HG02938 (cell line): ENCODE results near the gene XKR3.
"Not testable (repeated sequence)": the region's sequence is repeated elsewhere in the genome, so short reads cannot be mapped to it uniquely, and the experiment has no call there.

ENCODE experiments used
- ATAC-seq: cut with Tn5 transposase; IDR thresholded peaks from one replicate; pipeline ENCODE4 v1.9.1; 2021; ENCODE audit warnings: mild to moderate bottlenecking, moderate library complexity; ENCODE audit not compliant: unreplicated experiment

XKR3 gene

DNA sequence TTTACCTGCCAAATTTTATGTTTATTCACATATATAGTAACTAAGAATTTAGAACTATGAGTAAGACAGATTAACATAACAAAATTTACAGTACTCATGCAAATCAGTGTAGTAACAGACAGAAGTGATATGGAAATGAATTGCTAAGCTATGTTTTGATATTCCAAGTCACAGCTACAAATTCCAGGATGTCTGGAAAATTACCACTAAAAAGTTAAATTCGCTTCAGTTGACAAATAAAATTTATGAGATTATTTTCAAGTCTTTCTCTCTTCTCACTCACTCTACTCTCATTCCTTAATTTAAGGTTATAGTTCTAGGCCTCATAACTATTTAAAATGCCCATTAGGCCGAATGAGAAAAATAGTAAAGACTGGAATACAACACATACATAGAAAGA lies 18.1 kb downstream of the XKR3 start:
- ATAC-seq: no peak

DNA sequence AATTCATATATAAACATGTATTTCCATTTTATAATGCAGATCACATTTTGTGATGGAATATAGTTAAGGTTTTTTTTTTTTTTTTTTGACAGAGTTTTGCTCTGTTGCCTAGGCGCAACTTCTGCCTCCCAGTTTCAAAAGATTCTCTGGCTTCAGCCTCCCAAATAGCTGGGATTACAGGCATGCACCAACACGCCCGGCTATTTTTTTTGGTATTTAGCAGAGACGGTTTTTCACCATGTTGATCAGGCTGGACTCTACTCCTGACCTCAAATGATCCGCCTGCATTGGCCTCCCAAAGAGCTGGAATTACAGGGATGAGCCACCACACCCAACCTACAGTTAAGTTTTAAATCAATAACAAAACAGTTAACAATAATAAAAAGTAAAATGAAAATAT lies 18.8 kb downstream of the XKR3 start:
- ATAC-seq: no peak

DNA sequence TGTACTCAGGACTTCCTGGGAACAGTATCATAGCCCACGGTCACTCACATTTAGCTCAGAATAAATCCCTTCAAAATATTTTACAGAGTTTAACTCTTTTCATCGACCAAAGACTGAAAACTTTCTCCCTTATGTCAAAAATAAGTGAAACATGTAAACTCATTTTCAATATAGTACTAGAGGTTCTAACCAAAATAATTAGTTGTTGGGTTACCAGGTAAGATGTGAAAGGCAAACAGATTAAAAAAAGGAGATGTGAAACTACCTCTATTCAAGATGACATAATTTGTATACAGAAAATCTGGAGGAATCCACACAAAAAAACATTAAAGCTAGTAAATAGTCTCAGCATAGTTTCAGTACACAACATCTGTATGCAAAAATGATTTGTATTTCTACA lies 20.3 kb downstream of the XKR3 start:
- no peak for ATAC-seq

DNA sequence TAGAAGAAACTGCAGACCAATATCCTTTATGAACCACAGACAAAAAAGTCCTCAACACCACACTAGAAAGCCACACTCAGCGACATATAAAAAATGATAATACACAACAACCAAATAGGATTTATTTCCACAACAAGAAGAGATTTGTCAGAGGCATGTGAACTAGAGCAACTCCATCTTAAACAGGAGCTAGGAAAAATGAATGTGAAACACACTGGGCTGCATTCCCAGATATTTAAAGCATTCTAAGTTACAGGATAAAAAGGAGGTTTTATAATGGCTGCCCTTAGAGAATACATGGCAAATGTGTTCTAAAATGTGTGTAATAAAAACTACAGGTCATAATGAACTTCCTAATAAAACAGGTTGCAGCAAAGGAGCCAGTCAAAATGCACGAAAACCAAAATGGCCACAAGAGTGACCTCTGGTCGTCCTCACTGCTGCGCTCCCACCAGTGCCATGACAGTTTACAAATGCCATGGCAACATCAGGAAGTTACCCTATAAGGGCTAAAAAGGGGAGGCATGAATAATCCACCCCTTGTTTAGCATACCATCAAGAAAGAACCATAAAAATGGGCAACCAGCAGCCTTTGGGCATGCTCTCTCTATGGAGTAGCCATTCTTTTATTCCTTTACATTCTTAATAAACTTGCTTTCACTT lies 21.8 kb downstream of the XKR3 start:
- no peak for ATAC-seq

DNA sequence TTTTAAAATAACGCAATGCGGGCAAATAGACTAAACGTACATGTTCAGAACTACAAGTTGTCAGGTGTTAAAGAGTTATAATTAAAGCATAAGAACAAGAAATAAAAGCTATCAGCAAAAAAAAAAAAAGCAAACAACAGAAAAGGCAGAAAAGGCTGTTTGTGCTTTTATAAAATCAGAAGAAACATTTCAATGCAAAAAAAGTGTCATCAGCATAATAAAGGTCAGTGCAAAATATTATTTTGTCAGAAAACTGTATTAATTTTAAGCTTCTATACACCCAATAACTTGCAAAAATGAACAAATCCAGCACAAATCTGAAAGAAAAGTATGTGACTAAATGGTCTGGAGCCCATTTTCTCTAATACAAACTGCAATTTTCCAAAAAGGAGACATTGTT lies 23.6 kb downstream of the XKR3 start:
- no peak for ATAC-seq

DNA sequence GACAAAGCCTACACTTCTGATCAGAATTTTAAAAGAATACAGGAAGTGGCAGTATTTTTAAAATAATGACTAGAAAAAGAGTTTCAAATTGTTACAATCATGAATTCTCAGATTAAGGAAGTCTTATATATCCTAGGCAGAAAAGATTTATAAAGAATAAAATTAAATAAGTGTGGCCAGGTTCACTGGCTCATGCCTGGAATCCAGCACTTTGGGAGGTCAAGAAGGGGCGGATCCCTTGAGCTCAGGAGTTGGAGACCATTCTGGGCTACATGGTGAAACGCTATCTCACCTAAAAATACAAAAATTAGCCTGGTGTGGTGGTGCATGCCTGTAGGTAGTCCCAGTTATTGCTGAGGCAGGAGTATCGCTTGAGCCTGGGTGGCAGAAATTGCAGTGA lies 24.1 kb downstream of the XKR3 start:
- ATAC-seq: no peak

DNA sequence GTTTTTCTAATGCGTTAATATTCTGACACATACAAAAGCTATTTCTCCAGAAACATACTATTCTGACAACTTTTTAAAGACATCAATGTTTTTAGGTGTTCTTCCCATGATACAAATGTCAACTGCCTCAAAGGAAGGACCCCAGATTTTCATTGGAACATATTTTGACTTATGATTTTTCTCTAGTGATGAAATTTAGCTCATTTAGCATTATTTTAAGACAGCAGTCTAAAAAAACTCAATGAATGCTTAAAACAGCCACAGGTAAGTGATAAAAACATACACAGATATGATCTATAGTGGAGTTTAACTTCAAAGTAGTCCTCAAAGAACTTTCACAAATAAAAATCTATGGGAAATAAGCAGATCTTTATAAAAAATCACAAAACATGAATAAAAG lies 24.9 kb downstream of the XKR3 start:
- ATAC-seq: no peak

DNA sequence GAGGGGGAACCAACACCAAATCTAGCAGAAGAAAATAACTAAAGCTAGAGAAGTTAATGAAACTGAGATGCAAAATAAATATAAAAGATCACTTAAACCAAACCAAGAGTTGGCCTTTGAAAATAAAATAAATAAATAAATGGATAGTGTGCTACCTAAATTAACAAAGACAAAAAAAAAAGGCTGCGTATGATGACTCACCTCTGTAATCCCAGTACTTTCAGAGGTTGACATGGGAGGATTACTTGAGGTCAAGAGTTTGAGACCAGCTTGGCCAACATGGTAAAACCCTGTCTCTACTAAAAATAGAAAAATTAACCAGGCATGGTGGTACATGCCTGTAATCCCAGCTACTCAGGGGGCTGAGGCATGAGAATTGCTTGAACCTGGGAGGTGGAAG lies 29.7 kb downstream of the XKR3 start:
- not testable (repeated sequence) for ATAC-seq

DNA sequence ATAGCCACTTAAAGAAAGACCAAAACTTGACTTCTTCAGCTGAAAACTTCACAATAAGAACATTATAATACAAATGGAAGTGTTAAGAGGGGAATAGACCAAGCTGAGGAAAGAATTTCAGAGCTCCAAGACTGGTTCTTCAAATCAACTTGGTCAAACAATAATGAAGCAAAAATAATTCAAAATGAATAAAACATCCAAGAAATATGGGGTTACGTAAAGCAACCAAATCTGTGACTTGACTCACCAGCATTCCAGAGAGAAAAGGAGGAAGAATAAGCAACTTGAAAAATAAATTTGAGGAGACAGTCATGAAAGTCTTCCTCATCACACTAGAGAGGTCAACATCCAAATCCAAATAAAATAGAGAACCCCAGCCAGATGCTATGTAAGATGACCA lies 31.4 kb downstream of the XKR3 start:
- no peak for ATAC-seq

DNA sequence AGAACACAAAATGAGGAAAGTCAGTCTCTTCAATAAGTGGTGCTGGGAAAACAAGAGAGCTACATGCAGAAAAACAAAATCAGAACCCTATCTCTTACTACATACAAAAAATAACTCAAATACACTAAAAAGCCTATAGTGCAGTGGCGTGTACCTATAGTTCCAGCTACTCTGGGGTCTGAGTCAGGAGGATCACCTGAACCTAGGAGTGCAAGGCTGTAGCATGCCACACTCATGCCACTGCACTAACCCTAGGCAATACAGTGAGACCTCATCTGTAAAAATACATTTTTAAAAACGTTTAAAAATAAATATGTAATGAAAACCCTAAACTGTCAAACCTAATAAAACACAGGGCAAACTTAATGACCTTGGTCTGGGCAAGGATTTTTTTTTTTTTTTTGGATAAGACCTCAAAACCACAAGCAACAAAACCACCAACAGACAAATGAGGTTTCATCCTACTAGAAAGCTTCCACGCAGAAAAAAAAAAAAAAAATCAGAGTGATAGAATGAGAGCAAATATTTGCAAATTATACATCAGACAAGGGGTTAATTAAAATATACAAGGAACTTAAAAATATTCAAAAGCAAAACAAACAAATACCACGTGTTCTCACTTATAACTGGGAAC lies 35.2 kb downstream of the XKR3 start:
- ATAC-seq: no peak

DNA sequence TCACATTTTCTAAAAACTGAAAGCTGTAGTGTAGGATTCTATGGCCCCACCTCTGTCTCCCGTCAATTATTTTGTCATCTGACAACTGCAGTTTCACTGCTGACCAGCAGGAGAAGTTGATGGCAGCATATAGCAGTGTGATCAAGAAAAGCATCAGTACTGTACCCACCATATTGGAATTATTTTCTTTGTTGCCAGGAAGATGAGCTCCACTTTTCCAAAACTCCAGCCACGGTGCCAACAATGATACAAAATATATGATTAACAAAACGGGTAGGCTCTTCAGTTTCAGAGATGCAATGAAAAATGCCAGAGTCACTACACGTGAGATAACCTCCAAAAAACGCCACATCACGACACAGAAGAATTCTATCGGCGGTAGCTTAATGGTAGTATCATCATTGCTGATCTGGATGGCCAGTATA lies 41.3 kb downstream of the XKR3 start:
- no peak for ATAC-seq

DNA sequence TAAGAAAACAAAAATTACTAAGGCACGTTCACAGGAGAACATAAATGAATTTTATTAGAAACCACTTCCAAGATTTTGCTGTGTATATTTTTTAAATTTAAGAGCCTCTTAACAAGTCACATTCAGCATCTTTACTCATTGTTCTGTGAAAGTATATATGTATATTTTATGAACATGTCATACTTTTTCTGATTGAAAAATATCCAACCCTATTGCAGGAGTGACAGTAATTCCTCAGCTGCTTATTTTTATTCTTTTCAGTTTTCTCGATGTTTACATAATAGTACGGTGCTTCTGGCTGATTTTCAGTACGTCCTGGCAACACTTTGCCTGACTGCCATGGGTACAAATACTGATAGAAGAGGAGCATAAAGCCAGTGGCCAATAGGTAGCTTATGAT lies 41.8 kb downstream of the XKR3 start:
- no peak for ATAC-seq

DNA sequence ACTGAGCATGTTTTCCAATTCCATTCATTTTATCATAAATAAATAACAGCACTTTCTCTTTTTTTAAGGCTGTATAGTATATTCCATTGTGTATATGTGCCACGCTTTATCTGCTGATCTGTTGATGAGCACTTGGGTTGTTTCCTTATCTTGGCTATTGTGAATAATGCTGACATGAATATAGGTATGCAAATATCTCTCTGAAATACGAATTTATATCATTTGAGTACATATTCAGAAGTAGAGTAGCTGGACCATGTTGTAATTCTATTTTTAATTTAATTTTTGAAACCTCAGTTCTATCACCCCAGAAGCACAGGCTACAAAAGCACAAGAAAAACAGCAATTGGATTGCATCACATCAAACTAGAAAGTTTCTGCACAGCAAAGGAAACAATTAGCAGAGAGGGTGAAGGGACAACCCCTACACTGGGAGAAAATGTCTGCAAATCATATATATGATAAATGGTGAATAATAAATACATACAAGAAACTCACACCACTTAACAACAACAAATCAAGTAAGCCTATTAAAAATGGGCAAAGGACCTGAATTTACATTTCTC lies 43.4 kb downstream of the XKR3 start:
- no peak for ATAC-seq

DNA sequence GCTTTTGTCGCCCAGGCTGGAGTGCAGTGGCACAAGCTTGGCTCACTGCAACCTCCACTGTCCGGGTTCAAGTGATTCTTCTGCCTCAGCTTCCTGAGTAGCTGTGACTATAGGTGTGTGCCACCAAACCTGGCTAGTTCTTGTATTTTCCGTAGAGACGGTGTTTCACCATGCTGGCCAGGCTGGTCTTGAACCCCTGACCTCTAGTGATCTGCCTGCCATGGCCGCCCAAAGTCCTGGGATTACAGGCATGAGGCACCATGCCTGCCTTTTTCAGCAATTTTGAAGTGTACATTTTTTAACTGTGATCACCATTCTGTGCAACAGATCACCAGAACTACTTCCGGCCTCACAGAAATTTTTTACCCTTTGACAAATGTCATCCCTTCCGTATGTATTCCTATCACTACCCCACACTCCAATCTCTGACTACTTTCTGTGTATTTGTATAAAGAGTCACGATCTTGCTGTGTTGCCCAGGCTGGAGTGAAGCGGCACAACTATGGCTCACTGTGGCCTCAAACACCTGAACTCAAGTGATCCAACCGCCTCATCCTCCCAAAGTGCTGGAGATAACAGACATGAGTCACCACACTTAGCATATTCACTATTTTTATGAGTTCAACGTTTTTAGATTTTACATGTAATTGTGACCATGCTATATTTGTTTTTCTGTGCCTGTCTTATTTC lies 44.0 kb downstream of the XKR3 start:
- no peak for ATAC-seq

DNA sequence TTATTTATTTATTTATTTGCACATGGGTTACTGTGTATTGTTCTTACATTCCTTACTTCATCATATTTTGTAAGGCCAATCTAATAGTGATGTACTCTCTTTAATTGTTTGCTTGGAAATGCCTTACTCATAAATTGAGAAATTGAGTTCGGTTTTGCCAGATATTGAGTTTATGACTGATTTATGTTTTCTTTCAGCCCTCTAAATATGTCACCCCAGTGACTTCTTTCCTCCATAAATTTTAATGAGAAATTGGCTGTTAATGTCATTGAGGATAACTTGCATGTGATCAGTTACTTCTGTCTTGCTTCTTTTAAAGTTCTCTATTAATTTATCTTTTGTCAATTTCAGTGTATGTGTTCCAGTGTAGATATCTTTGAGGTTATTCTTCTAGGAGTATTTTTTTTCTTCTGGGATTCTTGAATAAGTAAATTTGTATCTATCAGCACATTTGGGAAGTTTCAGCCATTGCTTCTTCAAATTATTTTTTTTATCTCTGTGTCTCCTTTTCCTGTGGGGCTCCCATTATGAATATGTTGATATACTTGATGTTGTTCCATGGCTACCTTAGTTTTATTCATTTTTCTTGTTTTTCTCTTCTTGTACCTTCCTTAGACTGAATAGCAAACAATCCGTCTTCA lies 47.8 kb downstream of the XKR3 start:
- no peak for ATAC-seq

DNA sequence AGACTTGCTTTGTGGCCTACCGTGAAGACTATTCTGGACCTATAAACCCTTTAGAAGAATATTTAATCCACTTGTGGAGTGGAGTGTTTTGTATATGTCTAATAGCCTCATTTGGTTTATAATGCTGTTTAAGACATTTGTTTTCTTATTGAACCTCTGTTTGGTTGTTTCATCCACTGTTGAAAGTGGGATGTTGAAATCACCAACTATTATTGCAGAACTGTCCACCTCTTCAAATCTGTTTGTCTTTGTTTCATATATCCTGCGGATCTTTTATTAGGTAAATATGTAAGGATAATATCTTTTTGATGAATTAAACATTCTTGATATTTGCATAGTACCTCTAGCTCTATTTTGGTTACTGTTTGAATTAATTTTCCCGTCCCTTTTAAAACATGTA lies 49.1 kb downstream of the XKR3 start:
- ATAC-seq: no peak

DNA sequence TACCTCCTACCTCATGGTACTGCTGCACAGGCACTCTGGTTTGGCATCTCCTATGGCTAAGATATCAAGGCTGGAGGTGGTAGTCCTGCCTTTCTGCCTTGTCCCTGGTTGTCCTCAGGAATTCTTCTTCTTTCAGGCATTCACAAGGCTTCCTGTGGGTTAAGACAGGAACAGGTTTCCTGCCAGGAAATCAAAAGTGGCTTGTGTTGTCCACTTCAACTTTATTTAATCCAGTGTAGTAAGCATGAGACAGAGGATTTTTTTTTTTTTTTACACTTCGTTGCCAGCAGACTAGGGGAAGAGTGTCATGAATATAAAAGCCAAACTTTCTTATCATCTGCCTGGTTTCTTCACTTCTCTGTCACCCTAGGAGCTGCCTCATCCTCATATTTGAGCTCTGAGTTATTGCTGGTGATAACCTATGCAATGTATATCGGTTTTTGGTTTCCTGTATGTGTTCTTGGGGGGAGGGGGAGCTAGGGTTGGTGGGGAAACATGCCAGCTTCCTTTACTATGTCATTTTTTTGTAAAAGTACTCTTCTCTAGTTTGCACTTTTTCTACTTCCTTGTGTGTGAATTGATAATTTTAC lies 50.2 kb downstream of the XKR3 start:
- no peak for ATAC-seq

DNA sequence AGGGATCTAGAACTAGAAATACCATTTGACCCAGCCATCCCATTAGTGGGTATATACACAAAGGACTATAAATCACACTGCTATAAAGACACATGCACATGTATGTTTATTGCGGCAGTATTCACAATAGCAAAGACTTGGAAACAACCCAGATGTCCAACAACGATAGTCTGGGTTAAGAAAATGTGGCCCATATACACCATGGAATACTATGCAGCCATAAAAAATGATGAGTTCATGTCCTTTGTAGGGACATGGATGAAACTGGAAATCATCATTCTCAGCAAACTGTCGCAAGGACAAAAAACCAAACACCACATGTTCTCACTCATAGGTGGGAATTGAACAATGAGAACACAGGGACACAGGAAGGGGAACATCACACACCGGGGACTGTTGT lies 53.6 kb downstream of the XKR3 start:
- ATAC-seq: not testable (repeated sequence)

DNA sequence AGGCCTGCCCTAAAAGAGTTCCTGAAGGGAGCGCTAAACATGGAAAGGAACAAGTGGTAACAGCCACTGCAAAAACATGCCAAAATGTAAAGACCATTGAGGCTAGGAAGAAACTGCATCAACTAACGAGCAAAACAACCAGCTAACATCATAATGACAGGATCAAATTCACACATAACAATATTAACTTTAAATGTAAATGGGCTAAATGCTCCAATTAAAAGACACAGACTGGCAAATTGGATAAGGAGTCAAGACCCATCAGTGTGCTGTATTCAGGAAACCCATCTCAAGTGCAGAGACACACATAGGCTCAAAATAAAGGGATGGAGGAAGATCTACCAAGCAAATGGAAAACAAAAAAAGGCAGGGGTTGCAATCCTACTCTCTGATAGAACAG lies 57.3 kb downstream of the XKR3 start:
- ATAC-seq: not testable (repeated sequence)

DNA sequence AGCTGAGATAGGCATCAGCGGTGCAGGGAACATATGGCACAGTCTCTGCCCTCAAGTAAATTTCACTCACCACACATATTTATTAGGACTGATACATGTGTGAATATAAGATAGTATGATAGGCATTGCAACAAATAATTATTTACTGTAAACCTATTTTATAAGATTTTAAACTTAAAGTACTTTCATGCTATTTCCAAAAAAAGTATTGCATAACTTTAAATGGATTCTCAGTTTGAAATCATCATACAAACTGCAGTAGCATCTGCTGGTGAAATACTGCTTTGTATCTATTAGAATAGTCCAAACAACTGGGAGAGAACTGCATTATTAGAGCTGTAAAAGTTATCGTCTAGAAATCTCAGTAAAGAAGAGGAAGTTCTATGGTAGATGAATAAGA lies 63.0 kb downstream of the XKR3 start:
- ATAC-seq: not testable (repeated sequence)

DNA sequence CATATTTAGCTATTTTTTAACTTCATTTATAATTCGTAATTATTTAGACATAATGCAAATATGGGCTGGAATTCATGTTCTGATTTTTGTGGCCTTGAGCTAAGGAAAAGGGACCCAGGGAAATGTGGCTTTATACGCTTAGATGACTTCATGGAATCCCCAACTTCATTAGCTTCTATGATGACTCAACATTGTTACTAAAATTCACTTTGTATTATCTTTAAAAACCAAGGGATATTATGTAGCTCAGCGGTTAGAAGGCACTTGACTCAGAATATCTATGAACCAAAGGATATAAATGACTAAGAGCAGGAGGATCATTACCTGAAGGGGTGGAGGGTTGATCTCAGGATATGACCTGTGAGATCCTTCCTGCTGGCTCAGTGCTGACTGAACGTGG lies 64.8 kb downstream of the XKR3 start:
- ATAC-seq: not testable (repeated sequence)
